SHP77 (cell line): Measurements from ENCODE around the gene ASCL5.
A peak's percentile ranks its signal among the peaks of the same experiment; 100 is the strongest.

ENCODE experiments used
- DNase-seq, 2 experiments: peaks; one replicate each; lab custom pipeline; 2025; lab: John Stamatoyannopoulos, UW

The ASCL5 gene

GRCh38 chr1:201136355-201137023, 9.5 kb upstream of the ASCL5 start:
- DNase-seq: no peak

DNA sequence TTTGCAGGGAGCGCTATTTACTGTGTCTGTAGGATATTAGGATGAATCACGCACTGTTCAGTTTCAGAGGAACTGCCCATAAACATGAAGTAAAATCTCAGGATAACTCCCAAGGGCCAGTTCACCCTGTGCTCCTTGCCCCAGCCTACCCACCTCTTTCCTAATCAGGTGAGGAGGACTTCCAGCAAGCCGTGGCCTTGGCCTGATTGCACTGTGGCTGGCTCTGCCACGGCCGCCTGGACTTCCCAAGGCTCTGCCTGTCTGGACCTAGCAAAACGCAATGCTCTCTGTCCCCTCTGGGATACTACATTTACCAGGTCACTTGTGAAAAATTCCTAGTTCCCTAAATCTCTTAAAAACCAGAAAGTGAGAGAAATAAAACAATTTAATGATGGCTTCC, 7.4 kb upstream of the ASCL5 start:
- DNase-seq: no peak

- DNase-seq: no peak
Measured at GRCh38 chr1:201131398-201131797, 4.4 kb upstream of the ASCL5 start.

DNA sequence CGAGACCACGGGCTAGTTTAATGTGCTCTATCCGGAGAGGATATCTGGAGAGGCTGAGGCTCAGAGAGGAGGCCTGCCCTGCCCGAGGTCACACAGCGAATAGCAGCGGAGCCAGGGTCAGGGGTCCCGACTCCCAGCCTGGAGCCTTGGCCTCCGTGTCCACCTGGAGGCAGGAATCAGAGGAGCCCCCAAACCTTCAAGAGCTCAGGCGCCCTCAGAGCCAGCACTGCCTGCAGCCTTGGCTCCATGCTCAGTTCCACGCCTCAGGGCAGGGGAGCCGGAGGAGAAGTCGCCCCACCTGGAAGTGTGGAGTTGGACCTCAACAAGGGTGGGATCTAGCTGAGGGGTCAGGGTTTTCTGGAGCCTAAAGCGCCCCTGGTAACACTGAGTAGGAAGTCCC, 2.0 kb upstream of the ASCL5 start:
- no peak for DNase-seq

- no peak for DNase-seq
Measured at GRCh38 chr1:201128476-201128875, 1.5 kb upstream of the ASCL5 start.

- no peak for DNase-seq
Measured at GRCh38 chr1:201127755-201128455, 921 bp upstream of the ASCL5 start.

GRCh38 chr1:201126463-201126831, 537 bp downstream of the ASCL5 start:
- DNase-seq: no peak

- DNase-seq: no peak
Measured at GRCh38 chr1:201125800-201126199, 1.2 kb downstream of the ASCL5 start.

GRCh38 chr1:201125019-201125418, 2.0 kb downstream of the ASCL5 start:
- no peak for DNase-seq

DNA sequence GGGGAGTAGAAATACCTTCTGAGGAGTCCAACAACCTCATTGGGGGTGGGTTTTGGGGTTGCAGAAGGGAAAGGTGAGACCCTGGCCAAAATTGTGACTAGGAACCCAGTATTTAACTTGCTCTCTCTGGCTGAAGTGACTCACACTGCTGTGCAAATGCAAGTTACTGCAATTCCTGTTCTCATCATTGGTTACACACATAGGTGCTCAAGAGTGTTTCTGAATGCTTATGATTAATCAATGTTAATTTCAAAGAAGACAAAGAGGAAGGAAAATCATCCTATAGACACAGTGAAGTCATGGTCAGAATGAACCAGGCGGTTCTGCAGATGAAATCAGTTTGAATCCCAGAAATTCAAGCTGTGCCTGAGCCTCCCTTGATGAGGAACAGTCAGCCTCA, 3.1 kb downstream of the ASCL5 start:
- no peak for DNase-seq

- DNase-seq: no peak
Measured at GRCh38 chr1:201122321-201122957, 4.5 kb downstream of the ASCL5 start.

DNA sequence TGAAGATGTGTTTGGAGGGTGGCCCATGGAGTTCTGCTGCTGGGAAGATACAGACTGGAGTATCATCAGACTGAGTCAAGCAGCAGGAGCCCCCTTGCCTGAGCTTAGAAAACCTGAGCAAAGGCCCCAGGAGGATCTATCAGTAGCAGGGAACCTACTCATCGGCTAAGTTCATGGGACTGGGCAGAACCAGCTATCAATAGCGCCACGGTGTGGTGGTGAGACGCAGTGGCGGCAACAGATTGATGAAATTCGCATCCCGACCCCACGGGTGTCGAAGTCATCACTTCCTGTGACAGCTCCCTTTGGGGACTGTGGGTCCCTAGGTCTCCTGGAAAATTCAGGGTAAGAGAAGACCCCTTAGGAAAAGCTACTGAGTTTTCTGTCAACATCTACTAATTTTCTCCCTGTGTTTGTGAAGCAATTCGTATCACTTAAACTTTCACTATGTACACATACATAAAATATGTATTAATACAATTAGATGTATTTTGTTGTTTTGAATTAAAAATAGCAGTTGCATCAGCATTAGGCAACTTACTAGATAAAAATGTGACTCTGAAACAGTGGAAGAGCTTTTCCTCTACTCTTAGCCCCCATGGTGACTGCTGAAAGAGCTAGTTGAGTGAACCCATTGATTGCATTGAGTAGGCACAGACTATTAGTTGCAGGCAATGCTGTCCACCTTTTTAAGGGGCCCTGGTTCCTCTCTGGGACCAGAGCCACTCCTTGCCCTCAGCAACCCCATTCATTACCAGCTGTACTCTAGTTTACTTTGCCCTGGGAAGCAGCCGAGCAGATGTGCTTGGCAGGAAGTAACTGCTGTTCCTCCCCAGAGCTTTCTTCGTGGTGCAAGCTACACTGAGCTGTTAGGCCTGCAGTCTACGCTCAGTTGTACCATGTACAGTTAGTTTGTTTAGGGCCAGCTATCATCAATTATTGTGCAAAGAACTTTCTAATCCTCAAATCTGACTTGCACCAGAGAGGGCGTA, 7.5 kb downstream of the ASCL5 start:
- DNase-seq: peak; percentile 60 to 62

DNA sequence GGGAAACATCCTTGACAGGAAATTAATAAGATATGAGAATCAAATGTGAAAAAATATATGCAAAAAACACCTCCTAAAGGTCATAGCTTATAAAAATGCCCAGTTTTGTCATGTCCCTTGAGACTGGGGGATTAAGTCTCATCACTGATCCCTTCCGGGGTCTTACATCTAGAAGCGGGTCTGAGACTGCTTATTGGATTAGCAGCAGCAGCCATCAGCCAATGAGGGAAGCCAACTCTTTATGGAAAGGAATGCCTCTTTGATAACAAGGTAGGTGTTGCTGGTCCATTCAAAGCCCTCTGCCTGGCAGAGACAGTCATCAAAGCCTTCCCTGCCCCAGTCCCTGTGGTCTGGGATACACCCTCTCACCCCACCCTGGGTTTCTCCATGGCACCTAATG, 10.9 kb downstream of the ASCL5 start:
- DNase-seq: no peak

- DNase-seq: no peak
Measured at GRCh38 chr1:201115390-201115937, 11.5 kb downstream of the ASCL5 start.

DNA sequence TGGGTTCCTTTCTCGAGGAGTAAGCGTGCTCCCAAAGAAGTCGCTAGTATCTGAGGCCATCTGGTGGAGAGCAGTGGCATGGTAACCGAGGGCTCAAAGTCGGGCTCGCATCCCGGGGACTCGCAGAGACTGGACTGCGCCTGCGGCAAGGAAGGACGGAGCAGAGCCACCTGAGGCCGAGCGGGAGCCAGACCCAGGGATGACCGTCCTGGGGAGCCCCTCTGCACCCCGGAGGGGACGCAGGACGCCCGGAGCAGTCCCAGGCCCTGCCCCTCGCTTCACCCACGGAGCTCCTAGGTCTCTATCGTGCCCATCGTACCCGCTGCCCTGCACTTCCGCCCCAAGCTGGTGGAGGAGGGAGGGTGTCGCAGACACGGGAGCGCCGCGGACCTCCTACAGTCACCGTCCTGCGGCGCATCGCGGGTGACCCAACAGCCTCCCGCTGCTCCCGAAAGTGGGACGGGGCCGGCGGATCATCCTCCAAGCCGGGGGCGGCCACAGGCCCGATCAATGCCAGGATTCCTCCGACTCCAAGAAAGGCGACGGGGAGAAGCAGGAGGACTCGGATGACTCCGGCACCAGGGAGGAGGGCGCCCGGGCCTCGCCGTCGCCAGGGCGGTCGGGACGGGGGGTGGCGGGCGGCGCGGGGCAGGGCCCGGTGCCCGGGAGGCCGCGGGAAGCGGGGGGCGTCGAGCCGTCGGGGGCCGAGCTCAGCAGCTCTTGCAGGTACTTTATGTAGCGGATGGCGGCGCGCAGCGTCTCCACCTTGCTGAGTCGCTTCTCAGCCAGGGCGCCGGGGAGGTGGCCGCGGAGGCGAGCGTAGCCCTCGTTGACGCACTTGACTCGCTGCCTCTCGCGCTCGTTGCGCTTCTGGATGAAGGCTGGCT, 12.5 kb downstream of the ASCL5 start:
- peak; percentile 86 to 92 for DNase-seq

GRCh38 chr1:201113451-201114244, 13.3 kb downstream of the ASCL5 start:
- DNase-seq: no peak

- no peak for DNase-seq
Measured at GRCh38 chr1:201112926-201113325, 14.1 kb downstream of the ASCL5 start.

- DNase-seq: no peak
Measured at GRCh38 chr1:201112173-201112731, 14.7 kb downstream of the ASCL5 start, which contains the start of gene CACNA1S. TSS of gene CACNA1S (minus strand) at chr1:201112426. CDS start at chr1:201112339, 87 bp downstream.

DNA sequence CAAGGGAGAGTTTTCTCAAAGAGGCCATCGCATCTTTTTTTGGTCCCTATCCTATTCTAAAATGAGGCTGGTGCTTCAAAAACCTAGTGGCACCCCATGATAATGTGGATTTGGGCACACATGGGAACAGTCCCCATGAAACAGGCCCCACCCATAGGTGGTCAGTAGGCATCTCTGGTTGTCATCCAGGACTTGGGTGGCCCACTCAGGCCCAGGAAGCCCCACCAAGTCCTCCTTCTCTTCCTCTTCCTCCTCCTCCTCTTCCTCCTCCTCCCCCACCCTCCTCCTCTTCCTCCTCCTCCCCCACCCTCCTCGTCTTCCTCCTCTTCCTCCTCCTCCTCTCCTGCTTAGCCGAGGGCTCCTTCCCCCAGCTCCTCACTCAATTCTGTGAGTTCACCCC, 15.3 kb downstream of the ASCL5 start:
- DNase-seq: no peak

GRCh38 chr1:201111156-201111555, 15.8 kb downstream of the ASCL5 start:
- DNase-seq: no peak
